Measurements from ENCODE around the gene DMRT1. TPM values are rescaled to one million over a fixed set of nuclear protein-coding genes. Genes with fewer than 3 reads are reported as not detected.

Gene DMRT1
- total RNA-seq, 1 donor from 2014 or later = not detected

DNA sequence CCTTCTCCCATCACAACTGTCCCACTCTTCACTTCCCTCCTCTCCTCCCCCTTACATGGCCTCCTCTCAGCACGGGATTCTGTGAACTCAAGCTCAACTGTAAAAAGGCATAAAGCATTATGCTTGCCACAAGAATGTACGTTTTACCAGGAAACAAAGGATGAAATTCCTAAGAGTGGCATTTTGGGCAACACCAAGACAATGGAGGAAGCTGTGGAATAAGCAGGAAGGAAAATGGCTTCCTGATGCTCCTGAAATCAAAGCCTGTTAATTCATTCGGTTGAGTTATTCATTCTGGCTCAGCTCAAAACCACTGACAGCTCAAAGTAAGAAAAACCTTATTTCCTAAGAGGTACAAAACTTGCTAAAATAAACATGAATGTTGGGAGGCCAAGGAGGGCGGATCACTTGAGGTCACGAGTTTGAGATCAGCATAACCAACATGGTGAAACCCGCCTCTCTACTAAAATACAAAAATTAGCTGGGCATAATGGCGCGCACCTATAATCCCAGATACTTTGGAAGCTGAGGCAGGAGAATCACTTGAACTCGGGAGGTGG lies 40.8 kb upstream of the DMRT1 start:
- no peak for DNase-seq (ENCODE audit: low spot score)
- Mint-ChIP-seq H3K9me3 (ENCODE audit: unreplicated experiment) (no peaks in the 10 kb centered on the region), H3K27ac (ENCODE audit: unreplicated experiment) (peak overlapping the region; percentile 7), H3K4me3 (ENCODE audit: unreplicated experiment) (no peak overlapping the region), H3K36me3 (ENCODE audit: low read depth, unreplicated experiment) (no peaks in the 10 kb centered on the region), H3K4me1 (ENCODE audit: unreplicated experiment) (peaks cover 12% of the 10 kb centered on the region), H3K27me3 (ENCODE audit: unreplicated experiment) (no peaks in the 10 kb centered on the region)
- TF ChIP-seq, protein P1, sequence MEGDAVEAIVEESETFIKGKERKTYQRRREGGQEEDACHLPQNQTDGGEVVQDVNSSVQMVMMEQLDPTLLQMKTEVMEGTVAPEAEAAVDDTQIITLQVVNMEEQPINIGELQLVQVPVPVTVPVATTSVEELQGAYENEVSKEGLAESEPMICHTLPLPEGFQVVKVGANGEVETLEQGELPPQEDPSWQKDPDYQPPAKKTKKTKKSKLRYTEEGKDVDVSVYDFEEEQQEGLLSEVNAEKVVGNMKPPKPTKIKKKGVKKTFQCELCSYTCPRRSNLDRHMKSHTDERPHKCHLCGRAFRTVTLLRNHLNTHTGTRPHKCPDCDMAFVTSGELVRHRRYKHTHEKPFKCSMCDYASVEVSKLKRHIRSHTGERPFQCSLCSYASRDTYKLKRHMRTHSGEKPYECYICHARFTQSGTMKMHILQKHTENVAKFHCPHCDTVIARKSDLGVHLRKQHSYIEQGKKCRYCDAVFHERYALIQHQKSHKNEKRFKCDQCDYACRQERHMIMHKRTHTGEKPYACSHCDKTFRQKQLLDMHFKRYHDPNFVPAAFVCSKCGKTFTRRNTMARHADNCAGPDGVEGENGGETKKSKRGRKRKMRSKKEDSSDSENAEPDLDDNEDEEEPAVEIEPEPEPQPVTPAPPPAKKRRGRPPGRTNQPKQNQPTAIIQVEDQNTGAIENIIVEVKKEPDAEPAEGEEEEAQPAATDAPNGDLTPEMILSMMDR (IDR thresholded peaks at IDR 0.05; ENCODE audit: unreplicated experiment) = no peak

DNA sequence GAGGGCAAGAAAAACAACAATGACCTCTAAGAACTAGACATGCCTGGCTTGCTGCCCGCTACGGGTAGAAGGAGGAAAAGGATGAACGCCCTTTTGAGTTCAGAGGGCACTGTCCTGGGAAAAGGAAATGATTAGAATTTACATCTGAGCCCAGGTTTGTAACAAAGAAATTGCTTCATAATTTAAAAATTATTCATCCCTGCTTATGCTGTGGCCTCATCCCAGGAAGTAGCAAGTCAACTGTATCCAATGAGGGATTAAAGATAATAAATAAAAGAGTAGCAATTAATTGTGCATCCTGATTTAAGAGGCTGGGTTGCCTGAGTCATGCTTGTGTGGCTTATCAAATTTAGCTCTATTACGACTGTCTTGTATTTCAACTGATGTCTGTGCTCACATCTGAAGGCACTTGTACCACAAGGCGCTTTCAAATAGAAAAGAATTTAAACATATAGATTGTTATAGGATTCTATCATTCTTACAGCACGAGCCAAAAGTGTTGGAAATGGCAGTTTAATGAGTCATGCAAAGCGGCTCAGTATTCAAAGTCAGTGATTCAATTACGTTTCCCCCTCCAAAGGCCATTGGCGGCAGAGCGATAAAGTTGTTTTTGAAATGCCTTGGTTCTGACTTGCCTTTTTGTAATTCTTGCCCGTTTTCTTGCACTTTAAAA lies 40.0 kb upstream of the DMRT1 start:
- TF ChIP-seq, protein P1 (IDR thresholded peaks at IDR 0.05; ENCODE audit: unreplicated experiment) = no peak
- no peak for DNase-seq (ENCODE audit: low spot score)
- no peak overlapping the region for H3K27ac Mint-ChIP-seq (ENCODE audit: unreplicated experiment)

DNA sequence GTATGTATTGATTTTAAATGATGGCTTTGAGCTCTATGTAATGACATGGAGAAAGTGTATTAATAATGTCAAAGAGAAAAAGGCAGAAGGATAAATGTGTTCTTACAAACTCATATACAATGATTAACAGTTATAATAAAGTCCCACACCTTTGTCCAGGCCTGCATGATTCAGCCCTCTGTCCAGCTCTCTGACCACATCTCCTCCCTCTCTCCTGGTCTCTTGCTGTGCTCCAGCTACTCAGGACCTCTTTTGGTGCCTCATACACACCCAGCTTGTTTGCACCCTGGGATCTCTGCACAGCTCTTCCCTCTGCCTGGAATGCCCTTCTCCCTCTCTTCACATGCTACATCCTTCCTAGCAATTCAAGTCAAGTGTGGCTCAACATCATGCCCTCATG lies 37.5 kb upstream of the DMRT1 start:
- peaks cover 3% of the 10 kb centered on the region for H3K27me3 Mint-ChIP-seq (ENCODE audit: unreplicated experiment)

More for the DNA sequence above, 40.0 kb upstream of the DMRT1 start:
- Mint-ChIP-seq H3K27me3 (ENCODE audit: unreplicated experiment) (no peaks in the 10 kb centered on the region), H3K9me3 (ENCODE audit: unreplicated experiment) (no peaks in the 10 kb centered on the region), H3K4me1 (ENCODE audit: unreplicated experiment) (peaks cover 12% of the 10 kb centered on the region), H3K36me3 (ENCODE audit: low read depth, unreplicated experiment) (no peaks in the 10 kb centered on the region), H3K4me3 (ENCODE audit: unreplicated experiment) (no peak overlapping the region)

DNA sequence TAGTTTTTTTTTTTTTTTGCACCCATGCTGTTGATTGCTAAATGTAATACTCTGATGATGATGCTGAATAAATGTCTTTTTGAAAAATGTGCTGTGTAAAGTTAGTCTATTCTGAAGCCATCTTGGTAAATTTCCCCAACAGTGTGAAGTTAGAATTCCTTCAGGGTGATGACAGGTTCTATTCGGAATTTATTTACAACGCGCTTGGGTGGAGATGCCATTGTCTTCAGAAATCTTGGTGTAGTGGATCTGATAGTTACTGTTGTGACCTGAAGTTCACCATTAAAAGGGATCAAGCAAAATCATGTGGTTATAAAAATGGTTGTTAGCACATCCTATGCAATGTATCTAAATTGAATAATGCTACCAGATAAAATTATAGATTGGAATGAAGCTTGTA lies 36.3 kb upstream of the DMRT1 start:
- Mint-ChIP-seq H3K9me3 (ENCODE audit: unreplicated experiment) (no peaks in the 10 kb centered on the region), H3K36me3 (ENCODE audit: low read depth, unreplicated experiment) (peaks cover 4% of the 10 kb centered on the region), H3K27me3 (ENCODE audit: unreplicated experiment) (peaks cover 3% of the 10 kb centered on the region), H3K4me1 (ENCODE audit: unreplicated experiment) (peaks cover 12% of the 10 kb centered on the region), H3K27ac (ENCODE audit: unreplicated experiment) (no peak overlapping the region), H3K4me3 (ENCODE audit: unreplicated experiment) (no peak overlapping the region)
- TF ChIP-seq, protein P1 (IDR thresholded peaks at IDR 0.05; ENCODE audit: unreplicated experiment) = no peak
- DNase-seq (ENCODE audit: low spot score) = no peak

More for the DNA sequence above, 37.5 kb upstream of the DMRT1 start:
- peaks cover 12% of the 10 kb centered on the region for H3K4me1 Mint-ChIP-seq (ENCODE audit: unreplicated experiment)
- H3K9me3 Mint-ChIP-seq (ENCODE audit: unreplicated experiment) = no peaks in the 10 kb centered on the region
- peaks cover 4% of the 10 kb centered on the region for H3K36me3 Mint-ChIP-seq (ENCODE audit: low read depth, unreplicated experiment)
- no peak overlapping the region for H3K4me3 Mint-ChIP-seq (ENCODE audit: unreplicated experiment)
- TF ChIP-seq, protein P1 (IDR thresholded peaks at IDR 0.05; ENCODE audit: unreplicated experiment) = no peak
- H3K27ac Mint-ChIP-seq (ENCODE audit: unreplicated experiment) = no peak overlapping the region
- no peak for DNase-seq (ENCODE audit: low spot score)
